Measurements from ENCODE around the gene PARD6G.

PARD6G gene

DNA sequence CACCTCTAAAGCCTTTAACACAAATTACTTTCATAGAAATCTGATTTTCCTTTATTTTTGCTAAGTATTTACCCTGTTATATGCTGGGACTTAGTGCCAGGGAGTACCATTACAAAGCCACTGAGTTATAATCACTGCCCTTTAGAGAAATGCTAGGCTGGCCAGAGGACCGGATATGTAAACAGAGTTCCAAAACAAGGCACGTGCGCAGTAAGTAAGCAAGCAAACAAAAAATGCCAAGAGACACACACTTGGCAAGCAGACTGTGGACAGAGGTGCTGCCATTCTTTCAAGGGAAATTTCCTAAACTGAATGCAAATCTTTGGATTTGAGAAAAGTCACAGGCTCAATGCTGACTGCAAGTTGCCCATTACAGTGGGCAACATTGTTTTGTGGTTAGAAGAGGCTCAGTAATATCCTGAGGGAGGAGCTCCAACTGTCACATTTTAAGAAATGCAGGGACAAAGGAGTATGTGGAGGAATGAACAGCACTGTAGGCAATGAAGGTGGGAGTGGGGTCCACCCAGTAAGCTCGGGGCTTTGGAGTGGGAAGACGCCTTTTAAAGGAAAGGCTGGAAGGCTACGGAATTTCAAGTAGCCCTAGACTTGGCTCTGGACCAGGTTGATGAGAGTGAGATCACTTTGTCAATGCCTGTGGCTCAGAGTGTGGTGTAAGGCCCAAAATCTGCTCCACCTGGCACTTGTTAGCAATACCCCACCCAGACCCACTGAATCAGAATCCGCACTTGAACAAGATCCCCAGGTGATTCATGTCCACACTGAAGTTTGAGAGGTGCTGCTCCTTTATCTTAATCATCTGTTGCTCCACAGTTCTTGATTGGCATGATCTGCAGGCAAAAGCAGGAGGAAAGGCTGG lies 2.1 kb upstream of the PARD6G start:
- H2AK5ac ChIP-seq (ENCODE audit: low read length): no peak overlapping the region
- H2BK5ac ChIP-seq (ENCODE audit: low read length): no peak overlapping the region
- no peak overlapping the region for H3K4me3 ChIP-seq (ENCODE audit: low read length)
- H3K79me2 ChIP-seq (ENCODE audit: control insufficient read depth, insufficient read depth, low read length): no peaks in the 10 kb centered on the region
- H4K5ac ChIP-seq (ENCODE audit: low read length): no peak overlapping the region
- H3K56ac ChIP-seq (ENCODE audit: low read length): no peak overlapping the region
- no peak overlapping the region for H4K8ac ChIP-seq (ENCODE audit: low read depth, low read length)
- WGBS (ENCODE audit: extremely low coverage, insufficient coverage, low lambda C conversion rate): no CpG with 5 or more reads among the region's 7 CpGs
- H2BK15ac ChIP-seq (replicated peaks; ENCODE audit: low read depth): no peak overlapping the region
- no peak for DNase-seq
- no peak overlapping the region for H3K27ac ChIP-seq (ENCODE audit: low read depth, low read length)
- no peaks in the 10 kb centered on the region for H3K36me3 ChIP-seq (ENCODE audit: control insufficient read depth, insufficient read depth, low read length)
- no peaks in the 10 kb centered on the region for H3K79me1 ChIP-seq (ENCODE audit: low read length)
- no peak overlapping the region for H3K9ac ChIP-seq (ENCODE audit: low read length)
- no peaks in the 10 kb centered on the region for H3K27me3 ChIP-seq (ENCODE audit: insufficient read depth, low read length, poor library complexity)
- H2BK120ac ChIP-seq (ENCODE audit: low read depth, low read length): no peak overlapping the region
- no peak overlapping the region for H3K18ac ChIP-seq (ENCODE audit: low read length)
- H3K4ac ChIP-seq (ENCODE audit: low read depth, low read length): no peak overlapping the region
- H3K23ac ChIP-seq (ENCODE audit: low read length): no peak overlapping the region
- H3K4me2 ChIP-seq (ENCODE audit: low read length): no peak overlapping the region
- H3K4me1 ChIP-seq (ENCODE audit: control insufficient read depth, low read depth, low read length): no peaks in the 10 kb centered on the region

DNA sequence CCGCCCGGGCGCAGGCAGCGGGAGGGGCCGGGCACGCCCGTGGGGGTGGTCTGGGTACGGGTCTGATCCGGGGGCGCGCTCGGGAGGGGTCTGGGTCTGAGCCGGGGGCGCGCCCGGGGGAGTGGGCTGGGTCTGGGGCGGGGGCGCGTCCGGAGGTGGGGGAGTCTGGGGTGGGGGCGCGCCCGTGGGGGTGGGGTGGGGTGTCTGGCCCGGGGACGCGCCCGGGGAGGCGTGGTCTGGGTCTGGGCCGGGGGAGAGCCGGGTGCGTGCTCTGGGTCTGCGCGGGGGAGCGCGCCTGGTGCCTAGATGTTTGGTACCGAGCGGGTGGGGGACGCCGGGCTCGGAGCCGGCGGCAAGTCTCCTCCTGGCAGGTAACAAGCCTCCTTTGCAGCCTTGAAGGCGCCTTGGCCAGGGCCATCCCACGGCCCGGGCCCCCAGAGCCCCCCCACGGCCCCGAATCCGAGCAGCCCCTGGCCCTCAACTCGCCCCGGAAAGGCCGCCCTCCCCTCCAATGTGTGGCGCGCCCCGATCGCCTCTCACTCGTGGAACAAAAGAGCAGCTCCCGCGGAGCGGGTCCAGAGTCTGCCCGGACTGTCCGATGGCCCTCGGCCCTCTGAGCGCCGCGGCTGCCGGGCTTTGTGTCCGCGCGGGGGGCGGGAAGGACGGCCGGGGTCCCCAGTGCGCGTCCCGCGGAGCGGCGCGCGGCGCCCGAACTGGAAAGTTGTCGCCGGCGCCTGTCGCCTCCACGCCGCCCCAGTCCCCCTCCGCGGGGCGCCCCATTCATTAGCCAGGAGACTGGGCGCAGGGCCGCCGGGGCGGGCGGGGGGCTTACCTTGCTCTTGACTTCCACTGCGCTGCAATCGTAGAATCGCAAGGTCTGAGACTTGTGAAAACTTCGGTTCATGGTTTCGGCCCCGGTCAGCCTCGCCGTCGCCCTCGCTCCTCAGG lies 595 bp downstream of the PARD6G start:
- H3K4me3 ChIP-seq (ENCODE audit: low read length): peak overlapping the region; percentile 34
- H3K4me2 ChIP-seq (ENCODE audit: low read length): peak overlapping the region; percentile 62
- H2BK5ac ChIP-seq (ENCODE audit: low read length): no peak overlapping the region
- no peak overlapping the region for H3K27ac ChIP-seq (ENCODE audit: low read depth, low read length)
- no peak overlapping the region for H2BK15ac ChIP-seq (replicated peaks; ENCODE audit: low read depth)
- H3K79me2 ChIP-seq (ENCODE audit: control insufficient read depth, insufficient read depth, low read length): no peaks in the 10 kb centered on the region
- no peaks in the 10 kb centered on the region for H3K36me3 ChIP-seq (ENCODE audit: control insufficient read depth, insufficient read depth, low read length)
- peak overlapping the region; percentile 76 for H3K56ac ChIP-seq (ENCODE audit: low read length)
- no peak overlapping the region for H4K5ac ChIP-seq (ENCODE audit: low read length)
- DNase-seq: peak; percentile 60
- no peak overlapping the region for H2AK5ac ChIP-seq (ENCODE audit: low read length)
- no peaks in the 10 kb centered on the region for H3K4me1 ChIP-seq (ENCODE audit: control insufficient read depth, low read depth, low read length)
- no peaks in the 10 kb centered on the region for H3K27me3 ChIP-seq (ENCODE audit: insufficient read depth, low read length, poor library complexity)
- peak overlapping the region; percentile 82 for H3K9ac ChIP-seq (ENCODE audit: low read length)
- no peak overlapping the region for H2BK120ac ChIP-seq (ENCODE audit: low read depth, low read length)
- WGBS (ENCODE audit: extremely low coverage, insufficient coverage, low lambda C conversion rate): no CpG with 5 or more reads among the region's 106 CpGs
- H3K23ac ChIP-seq (ENCODE audit: low read length): no peak overlapping the region
- H4K8ac ChIP-seq (ENCODE audit: low read depth, low read length): no peak overlapping the region
- peak overlapping the region; percentile 91 for H3K18ac ChIP-seq (ENCODE audit: low read length)
- H3K4ac ChIP-seq (ENCODE audit: low read depth, low read length): peak overlapping the region; percentile 84
- peaks cover 2% of the 10 kb centered on the region for H3K79me1 ChIP-seq (ENCODE audit: low read length)

DNA sequence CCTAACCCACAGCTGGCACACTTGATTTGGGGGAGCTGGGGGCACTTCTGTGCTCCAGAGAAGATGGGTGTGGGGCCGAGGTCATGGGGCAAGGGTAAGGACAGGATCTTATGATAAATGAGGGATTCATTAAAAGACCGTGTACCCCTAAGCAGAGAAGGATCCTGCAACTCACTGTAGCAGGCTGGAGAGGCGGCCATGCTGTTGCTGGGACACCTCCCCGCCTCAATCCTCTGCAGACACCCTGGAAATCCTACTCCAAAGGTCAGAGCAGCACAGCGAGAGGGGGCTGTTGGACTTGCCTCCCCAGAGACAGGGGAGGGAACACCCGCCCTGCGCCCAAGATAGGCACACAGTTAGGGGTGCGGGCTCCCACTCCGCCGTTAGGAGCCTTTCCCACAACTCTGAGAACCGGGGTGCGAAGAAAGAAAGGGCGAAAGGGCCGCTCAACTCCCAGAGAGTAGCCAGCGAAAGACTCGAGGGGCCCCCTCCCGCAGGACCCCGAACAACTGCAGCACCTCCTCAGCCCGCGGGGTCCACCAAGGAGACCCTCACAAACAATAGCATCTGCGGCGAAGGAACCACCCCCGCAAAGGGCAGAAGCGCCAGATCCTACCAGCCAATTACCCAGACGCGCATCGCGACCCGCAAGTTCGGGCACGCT lies 1.4 kb downstream of the PARD6G start:
- H2BK15ac ChIP-seq (replicated peaks; ENCODE audit: low read depth): no peak overlapping the region
- no peak overlapping the region for H2BK5ac ChIP-seq (ENCODE audit: low read length)
- H3K23ac ChIP-seq (ENCODE audit: low read length): no peak overlapping the region
- H2AK5ac ChIP-seq (ENCODE audit: low read length): no peak overlapping the region
- no peak overlapping the region for H3K4ac ChIP-seq (ENCODE audit: low read depth, low read length)
- no peak overlapping the region for H4K8ac ChIP-seq (ENCODE audit: low read depth, low read length)
- peak overlapping the region; percentile 62 for H3K4me2 ChIP-seq (ENCODE audit: low read length)
- peaks cover 2% of the 10 kb centered on the region for H3K79me1 ChIP-seq (ENCODE audit: low read length)
- no CpG with 5 or more reads among the region's 31 CpGs for WGBS (ENCODE audit: extremely low coverage, insufficient coverage, low lambda C conversion rate)
- H2BK120ac ChIP-seq (ENCODE audit: low read depth, low read length): no peak overlapping the region
- H3K27ac ChIP-seq (ENCODE audit: low read depth, low read length): no peak overlapping the region
- no peaks in the 10 kb centered on the region for H3K27me3 ChIP-seq (ENCODE audit: insufficient read depth, low read length, poor library complexity)
- H3K4me3 ChIP-seq (ENCODE audit: low read length): peak overlapping the region; percentile 34
- H3K36me3 ChIP-seq (ENCODE audit: control insufficient read depth, insufficient read depth, low read length): no peaks in the 10 kb centered on the region
- no peaks in the 10 kb centered on the region for H3K4me1 ChIP-seq (ENCODE audit: control insufficient read depth, low read depth, low read length)
- H3K56ac ChIP-seq (ENCODE audit: low read length): peak overlapping the region; percentile 35
- H3K79me2 ChIP-seq (ENCODE audit: control insufficient read depth, insufficient read depth, low read length): no peaks in the 10 kb centered on the region
- no peak overlapping the region for H3K18ac ChIP-seq (ENCODE audit: low read length)
- DNase-seq: no peak
- H4K5ac ChIP-seq (ENCODE audit: low read length): no peak overlapping the region
- H3K9ac ChIP-seq (ENCODE audit: low read length): peak overlapping the region; percentile 28

DNA sequence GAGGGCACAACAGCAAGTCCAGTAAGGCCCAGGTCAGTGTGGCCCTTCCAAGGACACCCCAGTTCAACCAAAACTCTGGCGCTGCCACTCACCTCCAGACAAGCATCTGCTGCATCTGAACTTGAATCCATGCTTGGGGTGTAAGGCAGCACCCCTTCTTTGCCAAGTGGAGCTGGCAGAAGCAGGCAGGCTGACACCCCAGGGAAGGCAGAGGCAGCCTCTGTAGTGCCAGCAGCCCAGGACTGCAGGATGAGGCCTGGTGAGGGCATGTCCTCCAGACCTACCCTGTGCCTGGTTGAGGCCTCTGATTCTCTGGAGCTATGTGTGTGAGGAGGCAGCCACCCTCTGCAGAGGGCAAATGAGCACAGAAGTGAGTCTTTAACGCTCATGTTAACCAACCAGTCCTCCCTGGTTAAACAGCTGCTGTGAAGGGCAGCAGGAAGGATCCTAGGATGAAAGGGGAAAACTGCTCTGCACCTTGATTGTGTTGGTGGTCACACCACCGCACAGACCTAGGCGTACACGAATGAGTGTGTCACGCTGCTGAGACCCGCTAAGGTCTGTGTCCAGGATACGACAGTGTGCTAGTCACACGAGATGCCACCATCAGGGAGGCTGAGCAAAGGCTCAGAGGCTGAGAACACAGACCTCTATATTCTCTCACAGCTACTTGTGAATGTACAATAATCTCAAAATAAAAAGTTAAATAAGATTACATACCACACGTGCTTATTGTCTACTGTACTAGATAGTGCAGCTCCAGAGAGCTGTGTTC lies 2.2 kb downstream of the PARD6G start:
- Histone ChIP-seq H3K4me2 (ENCODE audit: low read length) (no peak overlapping the region), H4K8ac (ENCODE audit: low read depth, low read length) (no peak overlapping the region), H2BK5ac (ENCODE audit: low read length) (no peak overlapping the region), H3K4me3 (ENCODE audit: low read length) (no peak overlapping the region), H3K36me3 (ENCODE audit: control insufficient read depth, insufficient read depth, low read length) (no peaks in the 10 kb centered on the region), H3K23ac (ENCODE audit: low read length) (no peak overlapping the region), H3K27ac (ENCODE audit: low read depth, low read length) (no peak overlapping the region), H2BK15ac (replicated peaks; ENCODE audit: low read depth) (no peak overlapping the region), H2BK120ac (ENCODE audit: low read depth, low read length) (no peak overlapping the region), H3K79me1 (ENCODE audit: low read length) (peaks cover 2% of the 10 kb centered on the region), H3K18ac (ENCODE audit: low read length) (no peak overlapping the region), H3K4ac (ENCODE audit: low read depth, low read length) (no peak overlapping the region), H3K4me1 (ENCODE audit: control insufficient read depth, low read depth, low read length) (no peaks in the 10 kb centered on the region), H3K27me3 (ENCODE audit: insufficient read depth, low read length, poor library complexity) (no peaks in the 10 kb centered on the region), H3K9ac (ENCODE audit: low read length) (no peak overlapping the region), H4K5ac (ENCODE audit: low read length) (no peak overlapping the region), H3K79me2 (ENCODE audit: control insufficient read depth, insufficient read depth, low read length) (no peaks in the 10 kb centered on the region), H2AK5ac (ENCODE audit: low read length) (no peak overlapping the region), H3K56ac (ENCODE audit: low read length) (no peak overlapping the region)
- no CpG with 5 or more reads among the region's 10 CpGs for WGBS (ENCODE audit: extremely low coverage, insufficient coverage, low lambda C conversion rate)
- no peak for DNase-seq

DNA sequence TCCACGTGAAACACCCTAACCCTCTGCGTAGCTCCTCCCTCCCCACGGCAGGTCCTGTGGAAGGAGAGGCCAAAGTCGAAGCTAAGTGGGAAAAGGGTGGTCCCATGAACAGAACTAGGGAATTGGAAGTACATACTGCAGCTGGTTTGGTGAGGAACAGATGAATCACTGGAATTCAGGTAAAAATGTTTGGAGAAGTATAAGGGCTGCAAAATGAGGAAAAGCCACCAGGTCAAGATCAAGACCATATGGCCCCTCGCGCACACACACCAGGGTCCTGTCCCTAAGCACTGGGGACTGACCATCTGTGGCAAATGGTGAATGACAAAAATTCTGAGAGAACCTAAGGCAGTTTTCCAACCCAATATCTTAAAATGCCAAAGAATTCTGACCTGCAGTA lies 3.1 kb downstream of the PARD6G start:
- no peak overlapping the region for H2BK15ac ChIP-seq (replicated peaks; ENCODE audit: low read depth)
- no peak overlapping the region for H2BK120ac ChIP-seq (ENCODE audit: low read depth, low read length)
- H3K4me3 ChIP-seq (ENCODE audit: low read length): no peak overlapping the region
- no peaks in the 10 kb centered on the region for H3K36me3 ChIP-seq (ENCODE audit: control insufficient read depth, insufficient read depth, low read length)
- H2BK5ac ChIP-seq (ENCODE audit: low read length): no peak overlapping the region
- DNase-seq: no peak
- H2AK5ac ChIP-seq (ENCODE audit: low read length): no peak overlapping the region
- no peaks in the 10 kb centered on the region for H3K27me3 ChIP-seq (ENCODE audit: insufficient read depth, low read length, poor library complexity)
- peaks cover 2% of the 10 kb centered on the region for H3K79me1 ChIP-seq (ENCODE audit: low read length)
- H3K9ac ChIP-seq (ENCODE audit: low read length): no peak overlapping the region
- no peak overlapping the region for H3K4ac ChIP-seq (ENCODE audit: low read depth, low read length)
- no peak overlapping the region for H3K4me2 ChIP-seq (ENCODE audit: low read length)
- H4K8ac ChIP-seq (ENCODE audit: low read depth, low read length): no peak overlapping the region
- H3K4me1 ChIP-seq (ENCODE audit: control insufficient read depth, low read depth, low read length): no peaks in the 10 kb centered on the region
- no peak overlapping the region for H3K27ac ChIP-seq (ENCODE audit: low read depth, low read length)
- H3K79me2 ChIP-seq (ENCODE audit: control insufficient read depth, insufficient read depth, low read length): no peaks in the 10 kb centered on the region
- H3K23ac ChIP-seq (ENCODE audit: low read length): no peak overlapping the region
- no CpG with 5 or more reads among the region's 6 CpGs for WGBS (ENCODE audit: extremely low coverage, insufficient coverage, low lambda C conversion rate)
- H3K56ac ChIP-seq (ENCODE audit: low read length): no peak overlapping the region
- H4K5ac ChIP-seq (ENCODE audit: low read length): no peak overlapping the region
- H3K18ac ChIP-seq (ENCODE audit: low read length): no peak overlapping the region
